ENCODE results near the gene FARP1.

The FARP1 gene

DNA sequence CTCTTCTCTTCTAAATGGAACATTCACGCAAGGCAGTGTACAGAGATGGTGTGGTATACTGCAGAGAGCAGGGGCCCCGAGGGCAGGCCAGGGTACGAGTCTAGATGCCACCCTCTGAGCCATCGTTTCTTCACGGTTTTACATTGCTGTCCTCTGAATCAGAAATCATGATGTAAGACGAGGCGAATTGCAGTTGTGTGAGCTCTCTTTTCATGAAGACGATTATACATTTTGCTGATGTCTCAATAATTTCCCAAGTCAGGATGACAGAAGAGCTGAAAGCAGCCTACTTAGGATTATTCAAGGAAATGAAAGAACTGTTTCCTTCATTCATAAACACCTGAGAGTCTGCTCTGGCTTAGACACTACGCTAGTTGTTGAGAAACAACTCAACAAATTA is 127.9 kb downstream of the FARP1 start:
- no peak for TF ChIP-seq FOXM1 (IDR thresholded peaks at IDR 0.05; ENCODE audit: borderline replicate concordance, low read depth)
- no peak for TF ChIP-seq EP300 (IDR thresholded peaks at IDR 0.05; ENCODE audit: borderline replicate concordance)
- TF ChIP-seq YY1 (IDR thresholded peaks at IDR 0.05; ENCODE audit: low read depth): no peak
- TF ChIP-seq, protein P1, sequence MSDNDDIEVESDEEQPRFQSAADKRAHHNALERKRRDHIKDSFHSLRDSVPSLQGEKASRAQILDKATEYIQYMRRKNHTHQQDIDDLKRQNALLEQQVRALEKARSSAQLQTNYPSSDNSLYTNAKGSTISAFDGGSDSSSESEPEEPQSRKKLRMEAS (IDR thresholded peaks at IDR 0.05): no peak
- TF ChIP-seq RAD21 (IDR thresholded peaks at IDR 0.05; ENCODE audit: low read depth): no peak
- TF ChIP-seq TAF1 (IDR thresholded peaks at IDR 0.05; ENCODE audit: low read depth): no peak
- TF ChIP-seq ZBTB7A (IDR thresholded peaks at IDR 0.05; ENCODE audit: low read depth): no peak
- no peak for TF ChIP-seq CREB1 (IDR thresholded peaks at IDR 0.05; ENCODE audit: low read depth)
- TF ChIP-seq REST (IDR thresholded peaks at IDR 0.05; ENCODE audit: low read depth): no peak
- TF ChIP-seq NFIC (IDR thresholded peaks at IDR 0.05): no peak
- TF ChIP-seq TCF12 (IDR thresholded peaks at IDR 0.05; ENCODE audit: low read depth): no peak
- TF ChIP-seq USF1 (IDR thresholded peaks at IDR 0.05): no peak
- no peak for TF ChIP-seq CEBPB (IDR thresholded peaks at IDR 0.05)
- no peak for TF ChIP-seq EGR1 (IDR thresholded peaks at IDR 0.05)
- no peak for TF ChIP-seq TEAD4 (IDR thresholded peaks at IDR 0.05)

GRCh38 chr13:98272549-98272948 is 129.7 kb downstream of the FARP1 start:
- TF ChIP-seq CREB1 (IDR thresholded peaks at IDR 0.05; ENCODE audit: low read depth) (no peak), USF1 (IDR thresholded peaks at IDR 0.05) (no peak)

DNA sequence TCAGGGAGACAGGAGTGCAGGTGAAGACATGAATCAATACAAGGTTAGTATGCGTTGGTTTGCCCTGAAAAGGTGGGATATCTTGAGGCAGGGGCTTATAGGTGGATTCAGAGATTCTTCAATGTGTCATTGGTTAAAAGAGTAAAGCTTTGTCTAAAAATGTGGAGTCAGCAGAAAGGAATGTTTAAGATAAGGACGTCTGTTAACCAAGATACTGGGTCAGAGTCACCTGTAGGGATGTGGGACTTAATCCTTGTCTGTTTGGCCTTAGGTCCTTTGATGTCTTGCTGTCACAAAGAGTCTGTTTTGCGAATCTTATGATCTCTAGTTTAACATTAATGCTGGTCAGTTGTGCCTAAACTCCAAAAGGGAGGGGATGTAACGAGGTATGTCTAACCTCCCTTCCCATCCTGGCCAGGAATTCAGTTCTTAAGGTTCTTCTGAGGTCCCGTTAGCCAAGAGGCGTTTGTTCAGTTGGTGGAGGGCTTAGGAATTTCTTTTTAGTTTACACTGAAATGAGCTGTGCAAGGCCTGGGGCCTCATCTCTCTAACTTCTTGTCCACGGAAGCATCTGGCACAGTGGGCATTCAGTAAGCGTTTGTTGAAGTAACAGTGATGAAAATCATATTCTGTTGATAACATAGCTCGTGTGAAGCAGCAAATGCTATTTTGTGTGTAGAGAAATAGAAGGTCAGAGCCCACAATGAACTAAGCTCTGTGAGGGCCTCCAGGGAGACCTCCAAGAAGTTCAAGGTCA is 130.4 kb downstream of the FARP1 start:
- no peak for TF ChIP-seq ZBTB7A (IDR thresholded peaks at IDR 0.05; ENCODE audit: low read depth)
- no peak for TF ChIP-seq FOXM1 (IDR thresholded peaks at IDR 0.05; ENCODE audit: borderline replicate concordance, low read depth)
- TF ChIP-seq RAD21 (IDR thresholded peaks at IDR 0.05; ENCODE audit: low read depth): no peak
- TF ChIP-seq EGR1 (IDR thresholded peaks at IDR 0.05): no peak
- no peak for TF ChIP-seq EP300 (IDR thresholded peaks at IDR 0.05; ENCODE audit: borderline replicate concordance)
- no peak for TF ChIP-seq CREB1 (IDR thresholded peaks at IDR 0.05; ENCODE audit: low read depth)
- TF ChIP-seq NFIC (IDR thresholded peaks at IDR 0.05): no peak
- TF ChIP-seq REST (IDR thresholded peaks at IDR 0.05; ENCODE audit: low read depth): no peak
- TF ChIP-seq CEBPB (IDR thresholded peaks at IDR 0.05): no peak
- TF ChIP-seq USF1 (IDR thresholded peaks at IDR 0.05): no peak
- TF ChIP-seq TCF12 (IDR thresholded peaks at IDR 0.05; ENCODE audit: low read depth): no peak

DNA sequence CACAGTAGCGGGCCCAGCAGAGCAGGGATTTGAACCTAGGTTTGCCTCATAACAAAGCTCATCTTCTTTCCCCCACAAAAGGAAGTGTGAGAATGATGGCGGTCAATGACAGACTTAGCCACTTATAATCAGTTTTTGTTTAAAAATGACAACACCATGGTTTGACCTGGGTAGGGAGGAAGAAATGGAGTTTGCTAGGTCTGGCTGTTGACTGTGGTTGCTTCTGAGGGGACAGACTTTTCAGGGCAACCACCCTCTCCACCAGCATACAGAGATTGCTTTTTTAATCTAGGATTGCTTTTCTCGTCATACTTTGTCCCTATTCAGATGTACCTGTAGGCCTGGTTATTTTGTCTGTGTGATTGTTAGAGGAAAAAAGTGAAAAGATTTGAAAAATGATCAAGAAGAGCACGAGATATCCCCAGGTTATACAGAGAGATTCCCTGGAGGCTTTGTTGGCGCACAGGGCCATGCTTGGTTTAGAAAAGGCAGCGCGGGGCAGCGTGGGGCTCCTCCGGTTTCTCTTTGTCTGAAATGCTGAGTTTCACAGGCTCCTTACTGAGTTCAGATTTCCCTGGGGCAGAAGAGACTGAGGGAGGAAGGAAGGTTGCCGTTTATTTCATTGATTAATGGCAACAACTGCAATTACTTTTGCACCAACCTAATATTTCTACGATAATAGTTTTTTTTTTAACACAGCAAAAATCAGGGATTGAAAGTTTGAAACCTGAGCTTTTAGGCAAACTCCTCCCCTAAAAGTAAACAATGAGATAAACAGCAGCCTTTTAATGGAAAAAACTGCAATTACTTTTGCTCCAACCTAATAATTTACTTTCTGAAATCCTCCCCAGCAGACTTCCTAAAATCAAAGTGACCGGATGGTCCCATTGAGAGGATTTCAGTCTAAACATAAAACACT is 131.2 kb downstream of the FARP1 start:
- TF ChIP-seq YY1 (IDR thresholded peaks at IDR 0.05; ENCODE audit: low read depth) (no peak), ZBTB7A (IDR thresholded peaks at IDR 0.05; ENCODE audit: low read depth) (no peak), EGR1 (IDR thresholded peaks at IDR 0.05) (no peak), CREB1 (IDR thresholded peaks at IDR 0.05; ENCODE audit: low read depth) (no peak), USF1 (IDR thresholded peaks at IDR 0.05) (no peak), TCF12 (IDR thresholded peaks at IDR 0.05; ENCODE audit: low read depth) (no peak), CEBPB (IDR thresholded peaks at IDR 0.05) (no peak), FOXM1 (IDR thresholded peaks at IDR 0.05; ENCODE audit: borderline replicate concordance, low read depth) (no peak)
